Measurements from ENCODE around the gene NUP205. TPM values are rescaled to one million over a fixed set of nuclear protein-coding genes. Genes with fewer than 3 reads are reported as not detected.
"Not testable (repeated sequence)": the region's sequence is repeated elsewhere in the genome, so short reads cannot be mapped to it uniquely, and the experiment has no call there.

NUP205 gene
- total RNA-seq, 2 experiments from 2014 or later = 84.8 to 92.7 TPM

- H3K27me3 Mint-ChIP-seq = no peaks in the 10 kb centered on the region
- DNase-seq = no peak
- H3K4me1 Mint-ChIP-seq = no peaks in the 10 kb centered on the region
- peaks cover 20% of the 10 kb centered on the region for H3K36me3 Mint-ChIP-seq
- no peak overlapping the region for H3K4me3 Mint-ChIP-seq
- no peak overlapping the region for H3K27ac Mint-ChIP-seq
- no peaks in the 10 kb centered on the region for H3K9me3 Mint-ChIP-seq
- ATAC-seq (ENCODE audit: low read depth) = no peak
- POLR2A ChIA-PET = no interaction called here
Observed at GRCh38 chr7:135617781-135618180, 60.1 kb downstream of the NUP205 start.

DNA sequence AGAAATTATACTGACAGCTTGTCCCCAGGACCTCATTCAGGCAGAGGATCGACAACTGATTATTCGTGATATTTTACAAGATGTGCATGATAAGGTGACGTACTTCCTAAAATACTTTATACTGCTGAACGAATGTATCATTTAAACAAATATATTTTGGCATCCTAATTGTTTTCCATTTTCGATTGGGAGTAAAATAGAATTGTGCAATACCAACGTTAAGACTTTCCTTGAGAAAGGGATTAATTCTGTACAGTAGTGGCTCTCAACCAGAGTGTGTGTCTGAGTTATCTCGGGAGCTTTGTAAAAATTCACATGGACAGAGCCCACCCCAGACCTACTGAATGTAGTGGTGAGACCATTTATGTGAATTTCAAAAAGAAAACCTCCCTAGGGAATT is 60.8 kb downstream of the NUP205 start:
- H3K4me3 Mint-ChIP-seq = no peak overlapping the region
- no peaks in the 10 kb centered on the region for H3K27me3 Mint-ChIP-seq
- POLR2A ChIA-PET = no interaction called here
- H3K4me1 Mint-ChIP-seq = no peaks in the 10 kb centered on the region
- no peak for DNase-seq
- H3K27ac Mint-ChIP-seq = no peak overlapping the region
- no peaks in the 10 kb centered on the region for H3K9me3 Mint-ChIP-seq
- H3K36me3 Mint-ChIP-seq = peaks cover 22% of the 10 kb centered on the region
- no peak for ATAC-seq (ENCODE audit: low read depth)

DNA sequence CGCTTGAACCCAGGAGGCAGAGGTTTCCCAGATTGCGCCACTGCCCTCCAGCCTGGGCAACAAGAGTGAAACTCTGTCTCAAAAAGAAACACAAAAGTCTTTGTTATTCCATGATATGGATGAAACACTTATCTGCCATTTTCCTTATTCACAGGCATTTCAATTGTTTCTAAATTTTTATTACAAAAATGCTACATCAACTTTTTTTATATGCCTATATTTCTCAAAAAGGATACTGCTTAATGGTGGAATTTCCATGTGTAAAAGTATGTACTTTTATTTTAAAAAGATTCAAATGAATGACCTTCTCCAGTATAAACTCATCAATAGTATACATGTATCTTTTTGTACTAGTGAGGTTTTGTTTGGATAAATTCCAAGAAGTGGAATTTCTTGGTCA is 62.7 kb downstream of the NUP205 start:
- no peaks in the 10 kb centered on the region for H3K9me3 Mint-ChIP-seq
- ATAC-seq (ENCODE audit: low read depth) (no peak), DNase-seq (no peak)
- POLR2A ChIA-PET = no interaction called here
- H3K27ac Mint-ChIP-seq = no peak overlapping the region
- peaks cover 22% of the 10 kb centered on the region for H3K36me3 Mint-ChIP-seq
- H3K4me3 Mint-ChIP-seq = no peak overlapping the region
- H3K4me1 Mint-ChIP-seq = no peaks in the 10 kb centered on the region
- H3K27me3 Mint-ChIP-seq = no peaks in the 10 kb centered on the region

DNA sequence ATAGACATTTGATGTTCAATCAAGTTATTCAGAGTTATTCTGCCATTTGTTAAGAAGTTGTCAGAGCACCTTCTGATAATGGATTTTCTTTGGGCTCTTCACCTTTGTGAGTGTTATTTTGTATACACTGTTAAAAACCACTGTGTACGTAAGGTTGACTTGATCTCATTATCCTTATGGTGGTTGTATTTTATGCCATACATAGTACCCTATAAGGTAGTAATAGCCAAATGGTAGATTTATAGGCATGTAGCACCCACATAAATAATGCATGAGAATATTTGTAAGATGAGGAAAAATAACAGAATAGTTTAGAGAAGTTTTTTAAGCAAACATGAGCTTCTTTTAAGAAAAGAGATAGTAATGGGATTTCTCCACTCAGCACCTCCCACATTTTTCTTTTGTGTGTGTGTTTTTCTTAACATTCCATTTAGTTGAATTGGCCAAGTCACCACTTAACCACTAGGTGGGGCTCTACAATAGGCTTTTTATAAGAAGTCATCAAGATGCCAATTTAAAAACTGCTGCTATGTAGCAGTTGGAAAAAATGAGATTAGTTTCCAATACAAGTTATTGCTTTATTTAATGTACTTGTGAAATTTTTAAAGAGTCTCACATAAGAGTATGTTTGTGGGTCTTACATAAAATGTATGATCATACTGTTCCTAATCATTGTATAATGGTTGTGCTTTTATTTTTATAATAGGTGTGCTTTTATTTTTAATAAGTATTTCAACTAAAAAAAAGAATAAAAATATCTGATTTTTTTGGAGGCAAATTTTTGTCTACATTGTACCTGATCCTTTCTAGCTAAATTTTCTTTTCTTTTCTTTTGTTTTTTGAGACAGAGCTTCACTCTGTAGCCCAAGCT is 63.5 kb downstream of the NUP205 start:
- ATAC-seq (ENCODE audit: low read depth) = no peak
- Mint-ChIP-seq H3K4me3 (no peak overlapping the region), H3K4me1 (no peaks in the 10 kb centered on the region), H3K27me3 (no peaks in the 10 kb centered on the region), H3K36me3 (peaks cover 22% of the 10 kb centered on the region), H3K9me3 (no peaks in the 10 kb centered on the region), H3K27ac (no peak overlapping the region)
- POLR2A ChIA-PET = no interaction called here
- no peak for DNase-seq

- POLR2A ChIA-PET = no interaction called here
- no peak for DNase-seq
- Mint-ChIP-seq H3K4me3 (no peak overlapping the region), H3K9me3 (no peaks in the 10 kb centered on the region), H3K27ac (no peak overlapping the region), H3K27me3 (no peaks in the 10 kb centered on the region), H3K4me1 (no peaks in the 10 kb centered on the region), H3K36me3 (peaks cover 42% of the 10 kb centered on the region)
- no peak for ATAC-seq (ENCODE audit: low read depth)
Observed at GRCh38 chr7:135634191-135634878, 76.6 kb downstream of the NUP205 start.

DNA sequence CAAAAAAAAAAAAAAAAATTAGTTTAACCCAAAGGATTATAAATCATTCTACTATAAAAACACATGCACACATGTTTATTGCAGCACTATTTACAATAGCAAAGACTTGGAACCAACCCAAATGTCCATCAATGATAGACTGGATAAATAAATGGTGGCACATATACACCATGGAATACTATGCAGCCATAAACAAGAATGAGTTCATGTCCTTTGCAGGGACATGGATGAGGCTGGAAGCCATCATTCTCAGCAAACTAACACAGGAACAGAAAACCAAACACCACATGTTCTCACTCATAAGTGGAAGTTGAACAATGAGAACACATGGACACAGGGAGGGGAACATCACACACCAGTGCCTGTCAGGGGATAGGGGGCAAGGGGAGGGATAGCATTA is 82.0 kb downstream of the NUP205 start:
- DNase-seq; H3K4me1 Mint-ChIP-seq; H3K27me3 Mint-ChIP-seq; ATAC-seq (ENCODE audit: low read depth); H3K9me3 Mint-ChIP-seq; POLR2A ChIA-PET; H3K27ac Mint-ChIP-seq; H3K4me3 Mint-ChIP-seq: not testable (repeated sequence)
- peaks cover 45% of the 10 kb centered on the region for H3K36me3 Mint-ChIP-seq

GRCh38 chr7:135644154-135644553 is 86.4 kb downstream of the NUP205 start:
- no peak for DNase-seq
- peak overlapping the region; percentile 36 for H3K27ac Mint-ChIP-seq
- no peak overlapping the region for H3K4me3 Mint-ChIP-seq
- H3K9me3 Mint-ChIP-seq = no peaks in the 10 kb centered on the region
- H3K27me3 Mint-ChIP-seq = no peaks in the 10 kb centered on the region
- no peak for ATAC-seq (ENCODE audit: low read depth)
- peaks cover 33% of the 10 kb centered on the region for H3K36me3 Mint-ChIP-seq
- peaks cover 3% of the 10 kb centered on the region for H3K4me1 Mint-ChIP-seq
- POLR2A ChIA-PET = no interaction called here

DNA sequence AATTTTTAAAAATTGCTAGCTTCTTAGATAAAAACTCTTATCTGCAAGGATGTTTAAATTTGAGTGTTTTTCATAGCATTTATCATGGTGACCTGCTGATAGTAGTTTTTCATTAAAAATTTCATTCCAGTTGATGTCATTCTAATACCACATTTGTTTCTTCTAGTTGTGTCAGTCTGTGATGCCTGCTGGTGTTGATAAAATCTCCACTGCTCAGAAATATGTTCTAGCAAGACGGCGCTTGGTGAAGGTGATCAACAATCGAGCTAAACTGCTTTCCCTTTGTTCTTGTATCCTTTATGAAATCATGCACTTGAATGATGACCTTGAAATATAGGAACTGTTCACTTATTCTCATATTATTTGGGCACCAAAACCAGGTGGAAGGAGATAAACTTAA is 87.0 kb downstream of the NUP205 start:
- POLR2A ChIA-PET = interaction anchor here (0.6 kb wide), 1 partner anchor 136 kb away, joined by 3 read pairs; no protein-coding TSS in a partner anchor

GRCh38 chr7:135645296-135645904 is 87.7 kb downstream of the NUP205 start:
- no peaks in the 10 kb centered on the region for H3K27me3 Mint-ChIP-seq
- H3K4me1 Mint-ChIP-seq = peaks cover 3% of the 10 kb centered on the region
- POLR2A ChIA-PET = interaction anchor here (0.6 kb wide), 1 partner anchor 136 kb away, joined by 3 read pairs; no protein-coding TSS in a partner anchor
- peaks cover 28% of the 10 kb centered on the region for H3K36me3 Mint-ChIP-seq
- no peak for ATAC-seq (ENCODE audit: low read depth)
- H3K4me3 Mint-ChIP-seq = no peak overlapping the region
- H3K27ac Mint-ChIP-seq = no peak overlapping the region
- DNase-seq = no peak
- H3K9me3 Mint-ChIP-seq = no peaks in the 10 kb centered on the region

More for the DNA sequence above, 87.0 kb downstream of the NUP205 start:
- DNase-seq (no peak), ATAC-seq (ENCODE audit: low read depth) (no peak)
- H3K4me3 Mint-ChIP-seq = no peak overlapping the region
- peaks cover 3% of the 10 kb centered on the region for H3K4me1 Mint-ChIP-seq
- no peaks in the 10 kb centered on the region for H3K27me3 Mint-ChIP-seq
- H3K9me3 Mint-ChIP-seq = no peaks in the 10 kb centered on the region
- no peak overlapping the region for H3K27ac Mint-ChIP-seq
- H3K36me3 Mint-ChIP-seq = peaks cover 32% of the 10 kb centered on the region

GRCh38 chr7:135647755-135648154 is 90.0 kb downstream of the NUP205 start:
- POLR2A ChIA-PET = no interaction called here
- Mint-ChIP-seq H3K4me1 (peaks cover 5% of the 10 kb centered on the region), H3K36me3 (peaks cover 18% of the 10 kb centered on the region), H3K4me3 (no peak overlapping the region), H3K9me3 (no peaks in the 10 kb centered on the region), H3K27ac (no peak overlapping the region), H3K27me3 (no peaks in the 10 kb centered on the region)
- DNase-seq = no peak
- ATAC-seq (ENCODE audit: low read depth) = no peak

DNA sequence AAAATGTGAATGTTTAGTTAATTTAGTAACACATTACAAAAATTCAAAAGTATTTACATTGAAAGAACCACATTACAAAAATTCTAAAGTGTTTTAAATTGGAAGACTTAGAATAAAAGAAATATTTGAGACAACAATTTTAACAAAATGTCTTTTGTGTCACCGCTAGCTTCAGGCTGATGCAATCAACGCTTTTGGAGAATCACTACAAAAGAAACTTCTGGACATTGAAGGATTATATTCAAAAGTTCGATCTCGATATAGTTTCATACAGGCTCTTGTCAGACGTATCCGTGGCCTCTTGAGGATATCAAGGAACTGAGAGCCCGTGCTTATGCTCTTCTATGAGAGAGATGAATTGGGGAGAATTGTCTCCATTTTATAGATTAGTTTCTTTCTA is 90.5 kb downstream of the NUP205 start:
- H3K4me3 Mint-ChIP-seq = no peak overlapping the region
- H3K9me3 Mint-ChIP-seq = no peaks in the 10 kb centered on the region
- peaks cover 5% of the 10 kb centered on the region for H3K4me1 Mint-ChIP-seq
- no peaks in the 10 kb centered on the region for H3K27me3 Mint-ChIP-seq
- POLR2A ChIA-PET = no interaction called here
- no peak for ATAC-seq (ENCODE audit: low read depth)
- DNase-seq = no peak
- H3K27ac Mint-ChIP-seq = no peak overlapping the region
- H3K36me3 Mint-ChIP-seq = peaks cover 18% of the 10 kb centered on the region

DNA sequence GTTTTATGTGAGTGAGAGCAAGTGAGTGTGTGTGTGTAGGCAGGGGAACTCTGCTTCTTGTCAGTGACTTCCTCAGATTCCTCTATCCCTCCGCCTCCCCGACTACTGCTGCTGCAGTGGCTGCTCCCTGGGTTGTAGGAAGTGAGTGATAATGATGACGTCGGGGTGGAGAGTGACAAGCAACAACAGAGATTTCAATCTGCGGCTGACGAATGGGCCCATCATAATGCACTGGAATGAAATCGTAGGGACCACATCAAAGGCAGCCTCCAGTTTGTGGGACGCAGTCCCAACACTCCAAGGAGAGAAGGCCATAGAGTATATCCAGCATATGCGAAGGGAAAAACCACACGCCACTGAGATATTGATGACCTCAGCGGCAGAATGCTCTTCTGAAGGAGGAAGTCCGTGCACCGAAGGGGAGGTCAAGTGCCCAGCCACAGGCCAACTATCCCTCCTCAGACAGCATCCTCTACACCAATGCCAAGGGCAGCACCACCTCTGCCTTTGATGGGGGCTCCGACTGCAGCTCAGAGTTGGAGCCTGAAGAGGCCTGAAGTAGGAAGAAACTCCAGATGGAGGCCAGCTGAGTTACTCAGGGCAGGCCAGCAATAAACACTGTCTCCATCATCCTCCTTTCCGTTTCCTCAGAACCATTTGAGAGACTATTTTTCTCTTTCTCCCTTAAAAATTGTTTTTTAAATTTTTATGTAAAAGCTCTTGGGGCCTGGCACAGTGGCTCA is 93.3 kb downstream of the NUP205 start:
- peaks cover 2% of the 10 kb centered on the region for H3K4me1 Mint-ChIP-seq
- DNase-seq (no peak), ATAC-seq (ENCODE audit: low read depth) (no peak)
- H3K36me3 Mint-ChIP-seq = peaks cover 11% of the 10 kb centered on the region
- POLR2A ChIA-PET = no interaction called here
- no peak overlapping the region for H3K27ac Mint-ChIP-seq
- H3K4me3 Mint-ChIP-seq = no peak overlapping the region
- H3K27me3 Mint-ChIP-seq = no peaks in the 10 kb centered on the region
- no peaks in the 10 kb centered on the region for H3K9me3 Mint-ChIP-seq

DNA sequence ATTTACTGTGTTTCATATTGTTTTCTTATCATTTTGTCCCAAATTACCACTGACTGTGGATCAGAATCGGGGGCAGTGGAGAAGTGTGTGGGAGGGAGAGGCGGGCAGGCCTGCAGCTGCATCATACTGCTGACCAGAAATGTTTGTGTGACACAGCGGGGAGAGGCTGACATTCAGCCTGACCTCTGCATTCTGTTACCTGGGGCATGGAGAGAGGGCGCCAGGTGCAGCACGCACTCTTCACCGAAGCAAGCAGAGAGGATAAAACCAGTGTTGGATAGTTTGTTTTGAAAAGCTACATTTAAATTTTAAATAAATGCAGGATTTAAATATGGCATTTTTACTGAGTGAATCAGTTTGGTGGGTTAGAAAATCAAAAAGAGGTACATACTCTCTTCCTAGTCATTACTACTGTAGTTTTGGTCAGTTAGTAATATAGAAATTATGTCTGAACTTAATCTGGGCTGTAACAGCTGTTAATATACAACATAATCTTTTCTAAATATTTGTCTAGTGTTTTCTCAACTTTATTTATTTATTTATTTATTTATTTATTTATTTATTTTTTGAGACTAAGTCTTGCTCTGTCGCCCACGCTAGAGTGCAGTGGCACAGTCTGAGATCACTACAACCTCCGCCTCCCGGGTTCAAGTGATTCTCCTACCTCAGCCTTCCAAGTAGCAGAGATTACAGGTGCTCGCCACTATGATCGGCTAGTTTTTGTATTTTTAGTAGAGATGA is 95.8 kb downstream of the NUP205 start:
- no peaks in the 10 kb centered on the region for H3K27me3 Mint-ChIP-seq
- ATAC-seq (ENCODE audit: low read depth) (no peak), DNase-seq (no peak)
- H3K4me3 Mint-ChIP-seq = no peak overlapping the region
- no peak overlapping the region for H3K27ac Mint-ChIP-seq
- peaks cover 6% of the 10 kb centered on the region for H3K36me3 Mint-ChIP-seq
- no peaks in the 10 kb centered on the region for H3K9me3 Mint-ChIP-seq
- peaks cover 2% of the 10 kb centered on the region for H3K4me1 Mint-ChIP-seq
- POLR2A ChIA-PET = no interaction called here
